K562 (cell line): ENCODE data around the gene POLN. TPM values are rescaled to one million over a fixed set of nuclear protein-coding genes. Genes with fewer than 3 reads are reported as not detected.

Experiments used
- REST ChIP-seq, 2 experiments: fragments of 450-650 bp; formaldehyde crosslinking in 1 of 2; IDR thresholded peaks; 2 replicates each; pipeline versions ENCODE4 v1.4.0 to v1.6.1; 2014 to 2020; ENCODE audit warnings: mild to moderate bottlenecking in 2 of 2, borderline replicate concordance in 1 of 2, low read depth in 1 of 2
- polyA plus RNA-seq, 8 experiments: library from polyadenylated mRNA; depleted of rRNA in 4 of 8; stranded (reverse) in 5 of 8; unstranded in 3 of 8; fragments of >200 nt; fragmentation: Nextera tagmentation in 2 of 8; fragmentation: Illumina TruSeq in 1 of 8; extraction: Ambion mirVana in 2 of 8; extraction: Trizol in 1 of 8; gene quantifications; 2 replicates each; pipeline versions ENCODE4 v1.2.1 to v1.2.3, GENCODE V29; 2011 to 2014; ENCODE audit warnings: inconsistent platforms in 1 of 8, missing spikeins in 1 of 8
- total RNA-seq, 7 experiments: library from RNA; depleted of rRNA in 6 of 7; stranded (reverse); fragments of >200 nt in 6 of 7; fragmentation: Illumina TruSeq in 2 of 7; extraction: Trizol in 2 of 7; gene quantifications; 2 replicates each; pipeline versions ENCODE4 v1.2.1 to v1.2.3, GENCODE V29; 2011 to 2021; ENCODE audit warnings: low replicate concordance in 1 of 7
- TF ChIP-seq, protein P1 (sequence below): IDR thresholded peaks from 3 replicates; pipeline ENCODE4 v1.6.1; 2011; ENCODE audit warnings: borderline replicate concordance, mild to moderate bottlenecking; ENCODE audit not compliant: insufficient read length, insufficient read depth

POLN gene
- total and polyA plus RNA-seq, 9 of the 15 experiments (the other 6 are each of a cell fraction or from before 2014, with no cell fraction given): 0.08 to 0.91 (median 0.32) TPM

- TF ChIP-seq REST (IDR thresholded peaks at IDR 0.05; ENCODE audit: borderline replicate concordance) (peak; percentile 92), REST (CRISPR knock-in tag; IDR thresholded peaks at IDR 0.05; ENCODE audit: low read depth) (no peak)
- TF ChIP-seq, protein P1, sequence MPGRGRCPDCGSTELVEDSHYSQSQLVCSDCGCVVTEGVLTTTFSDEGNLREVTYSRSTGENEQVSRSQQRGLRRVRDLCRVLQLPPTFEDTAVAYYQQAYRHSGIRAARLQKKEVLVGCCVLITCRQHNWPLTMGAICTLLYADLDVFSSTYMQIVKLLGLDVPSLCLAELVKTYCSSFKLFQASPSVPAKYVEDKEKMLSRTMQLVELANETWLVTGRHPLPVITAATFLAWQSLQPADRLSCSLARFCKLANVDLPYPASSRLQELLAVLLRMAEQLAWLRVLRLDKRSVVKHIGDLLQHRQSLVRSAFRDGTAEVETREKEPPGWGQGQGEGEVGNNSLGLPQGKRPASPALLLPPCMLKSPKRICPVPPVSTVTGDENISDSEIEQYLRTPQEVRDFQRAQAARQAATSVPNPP: no peak
Measured at GRCh38 chr4:2177443-2178093, 64.4 kb downstream of the POLN start (continued).
